Amniotic epithelial cell (primary cell): ENCODE data around the gene HMGN4.
A peak's percentile ranks its signal among the peaks of the same experiment; 100 is the strongest.
"Not testable (repeated sequence)": the region's sequence is repeated elsewhere in the genome, so short reads cannot be mapped to it uniquely, and the experiment has no call there.

Experiments
- DNase-seq: peaks from one replicate; pipeline ENCODE4 v3.0.0-alpha.2; 2010; ENCODE audit warnings: low read depth

HMGN4 gene

GRCh38 chr6:26537846-26538571 lies at the start of gene HMGN4:
HMGN4 (plus strand) TSS chr6:26538366; CDS start chr6:26545207, 6,841 bp downstream.
- DNase-seq: peak; percentile 90

- DNase-seq: no peak
These were observed 47.9 kb upstream of the HMGN4 start for GRCh38 chr6:26489996-26490964.

GRCh38 chr6:26491604-26492003 lies 46.6 kb upstream of the HMGN4 start:
- no peak for DNase-seq

DNA sequence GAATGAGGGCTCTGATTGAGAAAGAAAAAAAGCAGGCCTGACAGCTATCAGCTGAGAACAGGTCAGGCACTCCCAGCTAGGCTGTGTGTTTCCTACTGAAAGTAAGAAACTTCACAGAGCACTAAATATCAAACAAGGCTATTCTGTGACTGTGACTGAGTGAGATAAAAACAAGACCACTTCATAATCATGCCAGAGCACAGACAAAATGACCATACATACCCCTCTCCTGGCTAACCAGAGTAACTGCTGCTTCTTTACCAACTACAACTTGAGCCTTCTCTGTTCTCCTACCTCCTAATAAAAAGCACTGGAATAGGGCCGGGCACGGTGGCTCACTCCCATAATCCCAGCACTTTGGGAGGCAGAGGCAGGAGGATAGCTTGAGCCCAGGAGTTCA lies 44.9 kb upstream of the HMGN4 start:
- DNase-seq: peak; percentile 23

DNA sequence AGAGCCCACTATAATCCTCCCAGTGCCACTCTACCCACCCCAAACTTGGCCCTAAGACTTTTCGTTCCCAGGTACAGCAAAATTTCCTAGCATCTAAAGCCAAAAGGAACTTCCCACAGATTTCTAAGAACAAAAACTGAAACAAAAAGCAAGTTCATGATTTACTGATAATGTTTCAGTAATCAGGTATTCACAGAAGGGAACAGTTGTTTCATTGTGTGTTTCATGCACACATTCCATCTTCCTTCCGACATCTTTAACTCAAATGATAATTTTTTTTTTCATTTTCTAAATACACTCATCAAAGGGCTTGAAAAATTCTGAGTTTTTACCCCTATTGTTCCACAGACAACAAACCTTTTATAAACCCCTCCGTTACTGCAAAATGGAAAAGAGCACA lies 44.0 kb upstream of the HMGN4 start:
- no peak for DNase-seq

GRCh38 chr6:26495281-26495680 lies 42.9 kb upstream of the HMGN4 start:
- no peak for DNase-seq

DNA sequence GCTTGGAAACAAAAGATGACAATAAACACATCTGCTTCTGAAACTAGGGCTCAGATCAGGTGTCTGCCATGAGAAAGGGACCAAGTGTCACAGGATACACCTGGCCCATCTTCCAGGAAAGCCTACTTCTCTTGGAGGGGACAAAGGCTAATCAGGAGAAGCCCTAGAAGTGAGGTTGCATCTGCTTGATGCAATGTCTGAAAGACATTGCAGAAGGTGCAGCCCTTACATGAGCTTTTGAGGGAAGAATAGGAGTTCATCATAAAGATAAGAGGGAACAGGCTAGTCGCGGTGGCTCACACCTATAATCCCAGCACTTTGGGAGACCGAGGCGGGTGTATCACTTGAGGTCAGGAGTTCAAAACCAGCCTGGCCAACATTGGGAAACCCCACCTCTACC lies 40.6 kb upstream of the HMGN4 start:
- no peak for DNase-seq

GRCh38 chr6:26500102-26500501 lies 38.1 kb upstream of the HMGN4 start, which contains the start of gene BTN1A1:
BTN1A1 (plus strand) TSS chr6:26500303; CDS start chr6:26501287, 984 bp downstream.
- no peak for DNase-seq

DNA sequence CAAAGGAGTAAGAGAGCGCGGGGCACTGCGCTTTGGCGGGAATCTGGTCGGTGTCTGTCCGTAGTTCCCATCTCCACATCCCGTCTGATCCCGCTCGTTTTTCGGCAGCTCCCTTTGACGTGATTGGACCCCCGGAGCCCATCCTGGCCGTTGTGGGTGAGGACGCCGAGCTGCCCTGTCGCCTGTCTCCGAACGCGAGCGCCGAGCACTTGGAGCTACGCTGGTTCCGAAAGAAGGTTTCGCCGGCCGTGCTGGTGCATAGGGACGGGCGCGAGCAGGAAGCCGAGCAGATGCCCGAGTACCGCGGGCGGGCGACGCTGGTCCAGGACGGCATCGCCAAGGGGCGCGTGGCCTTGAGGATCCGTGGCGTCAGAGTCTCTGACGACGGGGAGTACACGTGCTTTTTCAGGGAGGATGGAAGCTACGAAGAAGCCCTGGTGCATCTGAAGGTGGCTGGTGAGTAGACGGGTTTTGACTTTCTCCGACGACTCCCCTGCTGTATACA lies 36.6 kb upstream of the HMGN4 start:
- DNase-seq: no peak

GRCh38 chr6:26502165-26502564 lies 36.0 kb upstream of the HMGN4 start:
- DNase-seq: no peak

- DNase-seq: no peak
These were observed 35.5 kb upstream of the HMGN4 start for GRCh38 chr6:26502626-26503025.

DNA sequence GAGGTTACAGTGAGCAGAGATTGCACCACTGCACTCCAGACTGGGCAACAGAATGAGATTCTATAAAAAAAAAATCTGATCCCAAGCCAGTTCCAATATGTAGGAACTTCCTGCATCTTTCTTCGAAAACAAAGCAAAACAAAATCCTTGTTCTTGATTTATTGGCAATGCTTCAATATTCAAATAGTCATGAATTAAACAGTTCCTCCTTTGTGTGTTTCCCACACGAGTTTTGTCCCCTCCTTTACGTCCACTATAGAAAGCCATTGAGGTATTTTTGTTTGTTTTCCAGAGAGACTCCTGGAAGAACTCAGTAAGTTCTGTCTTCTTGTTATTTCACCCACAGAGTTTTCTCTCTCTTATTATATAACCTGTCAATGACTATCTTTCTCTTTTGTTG lies 30.5 kb upstream of the HMGN4 start:
- no peak for DNase-seq

GRCh38 chr6:26511033-26511432 lies 27.1 kb upstream of the HMGN4 start:
- not testable (repeated sequence) for DNase-seq

- DNase-seq: no peak
These were observed 23.2 kb upstream of the HMGN4 start for GRCh38 chr6:26514984-26515383.

DNA sequence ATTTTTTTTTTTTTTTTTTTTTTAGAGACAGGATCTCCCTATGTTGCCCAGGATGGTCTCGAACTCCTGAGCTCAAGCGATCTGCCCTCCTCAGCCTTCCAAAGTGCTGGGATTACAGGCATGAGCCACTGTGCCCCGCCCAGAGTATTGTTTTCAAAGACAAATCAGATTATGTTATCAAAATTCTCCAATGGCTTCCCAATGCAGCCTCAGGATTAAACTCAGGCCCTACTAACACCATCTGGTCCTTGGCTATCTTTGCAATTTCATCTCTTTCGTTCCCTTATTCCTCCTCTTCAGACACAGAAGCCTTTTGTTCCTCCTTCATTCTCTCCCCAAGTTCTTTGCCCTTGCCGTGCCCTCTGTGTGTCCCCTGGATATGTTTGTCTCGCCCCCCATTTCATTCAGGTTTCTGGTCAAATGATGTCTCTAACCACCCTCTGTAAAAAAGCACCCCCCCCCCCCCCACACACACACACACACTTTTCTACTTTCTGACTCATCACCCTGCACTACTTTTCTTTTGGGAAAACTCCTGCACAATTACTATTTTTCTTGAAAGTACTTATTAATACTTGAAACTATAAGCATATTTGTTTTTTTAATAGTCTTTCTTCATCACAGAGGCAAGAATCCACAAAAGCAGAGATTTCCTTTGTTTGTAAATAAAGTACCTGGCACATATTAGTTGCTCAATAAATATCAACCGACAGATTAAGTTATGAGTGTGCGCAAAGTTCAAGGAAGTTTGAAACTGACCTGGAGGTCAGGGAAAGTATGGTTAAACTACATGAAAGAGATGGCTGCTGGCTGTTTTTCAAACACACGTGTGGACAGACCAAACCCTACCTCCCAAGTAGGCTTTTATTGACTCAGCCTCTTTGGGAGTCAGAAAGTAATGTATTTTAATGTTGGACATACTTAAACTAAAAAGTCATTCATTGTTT lies 21.4 kb upstream of the HMGN4 start:
- DNase-seq: no peak

- DNase-seq: no peak
These were observed 18.8 kb upstream of the HMGN4 start for GRCh38 chr6:26519359-26519758.

DNA sequence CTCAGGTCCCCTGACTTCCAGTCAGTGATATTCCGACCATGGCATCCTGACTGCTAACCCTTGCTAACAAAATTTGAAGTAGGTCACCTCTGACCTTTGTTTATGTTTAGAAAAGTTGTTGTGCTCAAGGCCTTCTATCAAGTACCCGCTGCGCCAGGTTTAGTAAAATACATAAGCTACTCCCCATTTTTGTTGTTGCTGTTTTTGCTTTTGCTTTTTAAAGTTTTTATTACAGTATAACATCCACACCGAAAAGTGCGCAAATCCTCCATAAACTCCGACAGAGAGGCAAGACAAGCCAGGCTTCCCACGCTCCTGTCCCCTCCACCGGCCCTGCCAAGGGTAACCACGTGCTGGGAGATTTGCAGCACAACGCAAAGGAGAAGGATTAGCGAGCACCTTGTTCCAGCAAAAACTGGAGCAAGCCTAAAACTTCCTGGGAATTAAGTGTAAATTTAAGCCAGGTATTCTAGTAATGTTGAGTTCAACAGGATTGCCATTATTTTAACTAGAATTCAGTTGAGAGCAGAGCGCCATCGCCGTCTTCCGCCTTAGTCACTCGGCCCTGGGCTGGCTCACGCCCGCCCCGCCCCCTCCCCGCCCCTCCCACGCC lies 17.8 kb upstream of the HMGN4 start:
- DNase-seq: no peak

GRCh38 chr6:26520850-26521599 lies 17.1 kb upstream of the HMGN4 start:
- DNase-seq: peak; percentile 84

DNA sequence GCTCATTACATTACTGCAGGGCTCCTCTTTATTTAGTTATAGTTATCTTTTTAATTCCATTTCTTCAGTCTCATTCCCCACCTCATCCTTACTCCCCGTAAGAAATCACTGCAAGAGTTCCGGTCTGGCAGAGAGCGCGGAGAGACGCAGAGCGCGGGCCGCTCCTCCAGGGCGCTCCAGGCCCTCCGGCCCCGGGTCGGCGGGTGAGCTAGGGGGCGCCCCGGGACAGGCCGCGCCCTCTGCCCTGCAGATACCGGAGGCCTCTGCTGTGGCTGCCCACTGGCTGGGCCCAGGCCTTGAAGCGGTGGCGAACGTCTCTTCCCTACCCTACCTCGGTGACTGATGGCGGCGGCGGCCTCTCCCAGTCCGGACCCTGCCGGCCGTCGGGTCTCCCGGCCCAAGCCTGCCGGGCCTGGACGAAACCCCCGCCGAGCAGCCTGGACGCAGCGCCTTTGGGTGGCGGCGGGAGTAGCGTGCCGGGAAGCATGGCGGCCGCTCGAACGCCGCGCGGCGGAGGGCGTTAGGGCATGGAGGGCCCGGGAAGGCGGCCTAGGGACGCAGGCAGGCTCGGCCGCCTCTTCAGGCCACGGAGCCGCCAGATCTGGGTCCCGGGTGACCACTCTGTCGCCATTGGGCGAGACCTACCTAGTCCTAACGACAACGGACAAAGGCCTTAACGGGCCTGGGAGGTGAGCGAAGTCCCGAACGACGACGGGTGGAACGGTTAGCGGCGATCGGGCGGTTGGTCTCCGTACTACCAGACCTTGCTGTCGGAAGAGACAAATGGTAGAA lies 16.4 kb upstream of the HMGN4 start:
- peak; percentile 82 for DNase-seq
